ENCODE measurements around the gene GRIA1. TPM values are rescaled to one million over a fixed set of nuclear protein-coding genes. Genes with fewer than 3 reads are reported as not detected.

GRIA1 gene
- total and polyA plus RNA-seq, 10 of the 15 experiments (the other 5 are each of a cell fraction or from before 2014, with no cell fraction given) = 0.04 to 0.18 (median 0.04) TPM; not detected in 7

- no peak overlapping the region for H3K9ac ChIP-seq (ENCODE audit: control insufficient read depth, insufficient read depth, low read length)
- intact Hi-C loops (cut with micrococcal nuclease; ENCODE audit: unreplicated experiment) (no loop called here), in situ Hi-C loops (cut with MboI) (no loop called here)
- no peaks in the 10 kb centered on the region for H4K20me1 ChIP-seq (ENCODE audit: control insufficient read depth, insufficient read depth)
- ChIA-PET SMC1A (ENCODE audit: uncharacterized antibody, unreplicated experiment) (interaction anchor here (1.6 kb wide), 1 partner anchor 8 kb away, joined by 4 read pairs; no protein-coding TSS in a partner anchor), POLR2A (no interaction called here), RAD21 (ENCODE audit: unreplicated experiment) (no interaction called here), CTCF (no interaction called here)
- H3K4me2 ChIP-seq (ENCODE audit: control insufficient read depth, insufficient read depth) = no peak overlapping the region
- H3K27me3 ChIP-seq (replicated peaks in 1 of 2; ENCODE audit: control insufficient read depth in 2 of 2, insufficient read depth in 2 of 2, low read length in 1 of 2) = no peaks in the 10 kb centered on the region
- no peak for FAIRE-seq
- H3K9me3 ChIP-seq (replicated peaks; ENCODE audit: control insufficient read depth, insufficient read depth, low read length) = no peaks in the 10 kb centered on the region
- H3K27ac ChIP-seq (ENCODE audit: control insufficient read depth, insufficient read depth) = no peak overlapping the region
- H3K36me3 ChIP-seq (ENCODE audit: control insufficient read depth in 2 of 2, insufficient read depth in 2 of 2, low read length in 1 of 2) = no peaks in the 10 kb centered on the region
- H3K4me1 ChIP-seq (ENCODE audit: control insufficient read depth, insufficient read depth, low read length) = no peaks in the 10 kb centered on the region
- no peak for DNase-seq (ENCODE audit: low read depth, low spot score)
- no peak overlapping the region for H3K4me3 ChIP-seq
- no peak for TF ChIP-seq BCL3 (IDR thresholded peaks at IDR 0.05; ENCODE audit: borderline replicate concordance, insufficient read depth, low read depth, low read length, poor library complexity, severe bottlenecking)
- TF ChIP-seq ATF7 (IDR thresholded peaks at IDR 0.05; ENCODE audit: low read depth) = no peak
- TF ChIP-seq POLR2AphosphoS2 (IDR thresholded peaks at IDR 0.05; ENCODE audit: low read depth, low read length) = no peak
- no peak for TF ChIP-seq RELB (IDR thresholded peaks at IDR 0.05; ENCODE audit: low read depth)
- no peak for ATAC-seq
- WGBS (ENCODE audit: insufficient coverage, insufficient replicate concordance, low lambda C conversion rate, missing lambda C conversion rate) = 41% methylated on average over 1 of the region's 1 CpG
- H3K79me2 ChIP-seq (ENCODE audit: control insufficient read depth, insufficient read depth, low read length) = no peaks in the 10 kb centered on the region
- no peak overlapping the region for H2AFZ ChIP-seq (ENCODE audit: control insufficient read depth, low read depth, low read length)
- BruUV-seq (replicated peaks) = no TSS peak
These were observed 167.7 kb downstream of the GRIA1 start for GRCh38 chr5:153658149-153658548.

Data from GM12878 (cell line).